IPS-15b (cell line): ENCODE results near the gene CEMIP.

Experiments
- H3K27me3 ChIP-seq: one replicate; pipeline ENCODE4 v1.6.1; 2013; ENCODE audit warnings: low read length; ENCODE audit not compliant: control insufficient read depth, insufficient read depth
- H3K36me3 ChIP-seq: one replicate; pipeline ENCODE4 v1.6.1; 2013; ENCODE audit warnings: low read length; ENCODE audit not compliant: control insufficient read depth, insufficient read depth
- H3K4me1 ChIP-seq: one replicate; pipeline ENCODE4 v1.6.1; 2013; ENCODE audit warnings: mild to moderate bottlenecking, low read length; ENCODE audit not compliant: control insufficient read depth, insufficient read depth
- H3K4me3 ChIP-seq: one replicate; pipeline ENCODE4 v1.5.1; 2013; ENCODE audit warnings: low read depth, low read length
- H3K9ac ChIP-seq: one replicate; pipeline ENCODE4 v1.6.1; 2013; ENCODE audit warnings: low read depth, mild to moderate bottlenecking, low read length
- H3K9me3 ChIP-seq: one replicate; pipeline ENCODE4 v1.6.1; 2013; ENCODE audit warnings: mild to moderate bottlenecking, low read length; ENCODE audit not compliant: control insufficient read depth, insufficient read depth

CEMIP gene

DNA sequence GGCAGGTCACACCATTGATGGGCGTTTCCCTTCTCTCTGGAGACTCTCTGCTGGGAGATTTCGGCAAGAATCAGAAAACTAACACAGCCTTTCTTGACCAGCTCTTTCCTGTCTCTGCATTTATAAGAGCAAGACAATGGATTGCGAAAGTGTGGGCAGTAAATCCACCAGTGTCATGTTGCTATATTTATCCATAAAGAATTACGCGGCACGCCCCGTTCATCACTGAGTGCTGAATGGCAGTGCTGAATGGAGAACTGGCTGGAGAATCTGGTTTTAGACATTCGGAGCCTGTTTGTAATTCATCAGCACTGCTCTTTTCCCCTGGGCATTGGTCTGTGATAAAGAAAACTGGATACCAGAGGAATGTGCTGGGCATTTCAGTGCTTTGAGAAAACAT, 2.0 kb upstream of the CEMIP start:
- no peak overlapping the region for H3K9ac ChIP-seq
- no peaks in the 10 kb centered on the region for H3K36me3 ChIP-seq
- no peaks in the 10 kb centered on the region for H3K9me3 ChIP-seq
- no peak overlapping the region for H3K4me3 ChIP-seq
- H3K27me3 ChIP-seq, result peaks cover 40% of the 10 kb centered on the region
- peaks cover 3% of the 10 kb centered on the region for H3K4me1 ChIP-seq

DNA sequence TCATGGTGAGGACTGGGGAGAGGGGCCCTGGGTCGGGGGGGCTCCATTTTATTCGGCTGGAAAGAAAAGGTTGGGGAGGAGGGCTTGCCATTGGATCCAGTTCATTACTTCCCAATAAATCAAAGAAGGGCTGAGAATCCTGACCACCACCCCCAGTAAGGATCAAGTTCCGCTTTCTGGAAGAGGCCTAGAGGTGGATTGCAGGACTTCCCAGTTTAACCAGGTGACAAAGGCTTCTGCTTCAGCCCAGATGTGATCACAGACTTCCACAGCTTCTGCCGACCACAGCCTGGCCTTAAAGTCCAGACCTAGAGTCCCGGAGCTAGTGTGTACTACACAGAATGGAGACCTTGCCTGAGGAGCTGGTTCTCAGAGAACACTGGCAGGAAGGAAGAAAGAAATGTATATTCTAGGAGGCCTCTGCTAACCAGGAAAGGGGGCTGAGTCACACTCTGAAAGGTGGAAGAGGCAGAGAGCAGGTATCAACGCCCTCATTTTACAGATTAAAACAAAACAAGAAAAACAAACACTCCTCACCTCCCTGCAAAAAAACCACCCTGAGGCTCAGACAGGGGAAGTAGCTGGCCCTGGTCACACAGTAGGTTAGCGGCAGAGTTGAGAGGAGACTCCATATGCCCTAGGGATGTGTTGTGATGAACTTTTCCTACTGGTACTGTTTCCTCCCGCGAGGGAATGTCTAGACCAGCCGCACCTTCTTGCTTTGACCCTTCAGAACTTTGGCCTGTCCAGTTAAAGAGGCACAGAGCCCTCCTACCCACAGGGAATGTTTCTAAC, 1.1 kb upstream of the CEMIP start:
- H3K4me1 ChIP-seq, result peaks cover 3% of the 10 kb centered on the region
- H3K9ac ChIP-seq, result no peak overlapping the region
- no peaks in the 10 kb centered on the region for H3K9me3 ChIP-seq
- no peak overlapping the region for H3K4me3 ChIP-seq
- peaks cover 48% of the 10 kb centered on the region for H3K27me3 ChIP-seq
- H3K36me3 ChIP-seq, result no peaks in the 10 kb centered on the region

DNA sequence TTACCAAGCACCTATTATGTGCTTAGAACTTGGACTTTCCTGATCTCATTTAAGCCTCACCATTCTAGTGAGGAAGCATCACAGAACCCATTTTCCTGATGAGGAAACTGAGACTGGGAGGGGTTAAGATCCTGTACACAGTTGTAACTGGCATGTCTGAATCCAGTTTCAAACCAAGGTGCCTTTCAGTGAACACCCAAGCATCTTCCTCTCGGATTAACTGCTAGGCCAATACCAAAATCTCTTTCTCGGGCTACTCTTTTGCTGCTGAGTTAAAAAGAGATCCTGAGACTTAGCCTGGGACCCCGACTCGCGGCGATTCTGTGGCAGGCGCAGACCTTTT, 578 bp upstream of the CEMIP start:
- no peaks in the 10 kb centered on the region for H3K36me3 ChIP-seq
- H3K9ac ChIP-seq, result no peak overlapping the region
- H3K9me3 ChIP-seq, result no peaks in the 10 kb centered on the region
- H3K27me3 ChIP-seq, result peaks cover 48% of the 10 kb centered on the region
- H3K4me3 ChIP-seq, result peak overlapping the region; percentile 47
- H3K4me1 ChIP-seq, result peaks cover 3% of the 10 kb centered on the region

DNA sequence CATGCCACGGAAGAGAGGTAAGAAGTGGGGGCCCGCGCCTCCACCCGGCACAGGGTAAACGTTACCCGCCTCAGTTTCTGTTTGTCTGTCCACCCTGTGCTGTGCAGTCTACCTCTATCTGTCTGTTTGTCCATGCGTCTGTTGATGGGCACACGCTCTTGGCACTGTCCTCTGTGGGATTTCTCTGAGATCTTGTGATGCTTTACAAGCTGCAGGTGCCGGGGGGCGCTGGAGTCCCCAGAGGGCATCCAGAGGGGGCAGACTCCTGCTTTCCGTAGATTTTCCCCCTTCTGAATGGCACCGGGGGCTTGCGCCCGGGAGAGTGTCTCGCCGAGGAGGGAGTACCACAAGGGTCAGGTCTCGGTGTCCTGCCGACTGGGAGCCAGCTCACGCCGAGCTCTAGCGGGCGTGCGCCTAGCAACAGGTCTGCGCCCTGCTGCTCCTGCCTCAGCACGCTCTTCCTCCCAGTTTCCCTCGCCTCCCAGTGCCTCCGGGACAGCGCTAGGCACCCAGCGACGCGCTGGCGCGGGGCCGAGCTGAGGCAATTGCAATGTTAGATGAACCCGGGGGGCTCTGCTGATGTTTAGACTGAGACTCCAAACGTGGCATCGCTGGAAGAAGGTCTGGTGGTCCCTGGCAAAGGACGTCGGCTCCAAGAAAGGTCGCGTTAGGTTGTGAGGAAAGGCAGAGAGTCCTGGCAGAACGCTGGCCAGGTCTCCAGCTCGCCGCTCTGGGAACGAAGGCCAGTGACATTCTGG, 667 bp downstream of the CEMIP start:
- H3K4me1 ChIP-seq, result peaks cover 3% of the 10 kb centered on the region
- H3K9me3 ChIP-seq, result no peaks in the 10 kb centered on the region
- peak overlapping the region; percentile 70 for H3K4me3 ChIP-seq
- no peaks in the 10 kb centered on the region for H3K36me3 ChIP-seq
- peaks cover 48% of the 10 kb centered on the region for H3K27me3 ChIP-seq
- no peak overlapping the region for H3K9ac ChIP-seq

DNA sequence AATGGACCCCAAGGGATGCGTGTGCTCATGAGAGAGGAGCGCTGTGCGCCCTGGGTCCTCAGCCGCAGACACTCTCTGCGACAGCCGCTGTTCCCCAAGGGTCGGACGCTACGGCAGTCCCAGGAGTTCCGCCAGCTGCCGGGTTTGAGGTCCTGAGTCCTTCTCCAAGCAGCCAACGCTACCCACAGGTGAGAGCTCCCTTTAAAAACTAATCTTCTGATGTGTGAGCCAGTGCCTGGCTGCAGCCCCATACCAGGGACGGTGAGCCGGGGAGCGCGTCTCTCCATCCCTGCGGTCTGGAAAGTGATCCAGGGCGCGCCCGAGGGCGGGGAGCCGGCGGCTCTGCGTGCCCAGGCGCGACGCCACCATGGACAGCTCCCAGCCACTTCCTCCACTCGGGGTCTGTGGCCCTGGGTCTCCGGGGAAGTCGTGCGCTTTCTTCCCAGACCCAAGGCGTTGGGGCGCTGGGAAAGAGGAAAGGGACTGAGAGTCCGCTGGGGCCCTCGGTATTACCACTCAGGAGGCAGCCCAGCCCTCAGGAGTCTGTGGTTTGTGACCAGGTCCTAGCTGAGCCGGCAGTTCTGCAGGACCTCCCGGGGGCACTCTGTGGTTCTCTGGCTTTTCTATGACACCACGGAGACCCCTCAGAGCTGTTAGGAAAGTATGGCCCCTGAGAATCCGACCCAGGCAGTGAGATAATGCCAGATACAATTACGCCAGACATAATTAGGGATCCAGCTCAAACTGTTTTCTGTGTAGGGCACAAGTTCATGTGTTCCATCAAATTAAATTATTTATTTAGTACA, 1.4 kb downstream of the CEMIP start:
- Histone ChIP-seq H3K4me3 (peak overlapping the region; percentile 70), H3K9me3 (no peaks in the 10 kb centered on the region), H3K9ac (no peak overlapping the region), H3K27me3 (peaks cover 48% of the 10 kb centered on the region), H3K4me1 (peaks cover 3% of the 10 kb centered on the region), H3K36me3 (no peaks in the 10 kb centered on the region)

DNA sequence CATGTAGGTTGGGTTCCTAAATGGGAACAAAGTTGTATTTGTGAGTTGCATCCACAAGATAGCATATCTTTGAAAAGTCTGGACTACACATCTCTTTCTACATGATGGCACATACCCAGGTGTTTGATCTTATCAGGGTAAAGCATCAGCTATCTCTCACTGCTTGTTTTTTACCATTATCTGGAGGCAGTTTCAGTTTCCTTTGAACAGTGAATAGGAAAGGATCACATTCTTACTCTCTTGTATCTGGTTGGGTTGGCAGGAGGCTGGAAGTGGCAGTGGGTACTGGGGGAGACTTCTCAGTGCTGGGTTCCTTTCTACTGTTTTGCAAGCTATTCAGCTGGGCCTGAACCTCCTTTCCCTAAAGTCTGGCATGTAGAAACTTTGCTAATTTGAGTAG, 4.1 kb downstream of the CEMIP start:
- H3K27me3 ChIP-seq, result peaks cover 42% of the 10 kb centered on the region
- H3K9ac ChIP-seq, result no peak overlapping the region
- peaks cover 3% of the 10 kb centered on the region for H3K4me1 ChIP-seq
- H3K36me3 ChIP-seq, result no peaks in the 10 kb centered on the region
- no peaks in the 10 kb centered on the region for H3K9me3 ChIP-seq
- H3K4me3 ChIP-seq, result no peak overlapping the region

DNA sequence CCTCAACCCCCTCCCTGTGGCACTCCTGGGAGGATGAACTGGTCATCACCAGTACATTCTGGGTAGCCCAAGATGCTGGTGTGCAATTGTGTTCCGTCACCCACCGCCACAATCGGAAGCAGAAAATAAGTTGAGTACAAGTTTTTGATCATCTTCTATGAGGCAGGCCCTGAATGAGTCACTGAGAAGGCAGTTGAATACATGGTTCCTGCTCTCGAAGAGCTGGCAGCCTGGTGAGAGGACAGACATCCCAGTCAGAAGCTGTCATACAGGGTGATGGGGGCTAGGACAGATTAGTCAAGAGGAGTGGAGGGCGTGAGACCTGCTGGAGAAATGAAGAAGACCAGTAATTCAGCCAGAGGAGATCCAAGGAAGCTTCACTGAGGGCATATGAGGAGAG, 6.2 kb downstream of the CEMIP start:
- Histone ChIP-seq H3K4me3 (no peak overlapping the region), H3K4me1 (no peaks in the 10 kb centered on the region), H3K36me3 (no peaks in the 10 kb centered on the region), H3K27me3 (peaks cover 25% of the 10 kb centered on the region), H3K9ac (no peak overlapping the region), H3K9me3 (no peaks in the 10 kb centered on the region)

DNA sequence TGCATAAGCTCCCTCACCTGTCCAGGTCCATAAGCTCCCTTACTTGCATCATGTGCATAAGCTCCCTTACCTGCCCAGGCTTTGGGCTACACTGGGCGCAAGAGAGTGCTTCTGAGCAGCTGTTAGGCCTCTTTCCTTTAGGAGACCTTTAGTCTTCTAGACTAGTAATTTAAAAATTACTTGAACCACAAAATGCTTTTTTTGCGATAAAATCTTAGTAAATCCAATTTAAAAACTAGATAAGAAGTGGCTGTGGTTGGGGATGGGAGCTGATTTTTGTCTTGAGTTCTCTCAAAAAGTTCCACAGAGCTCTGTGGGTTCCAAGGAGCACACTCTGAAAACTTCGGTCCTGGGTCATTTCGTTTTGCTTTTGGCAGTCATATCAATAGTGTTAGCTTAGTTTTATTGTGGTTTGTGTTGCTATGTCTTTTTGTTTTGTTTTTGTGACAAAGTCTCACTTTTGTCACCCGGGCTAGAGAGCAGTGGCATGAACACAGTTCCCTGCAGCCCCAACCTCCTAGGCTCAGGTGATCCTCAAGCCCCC, 6.7 kb downstream of the CEMIP start:
- H3K4me3 ChIP-seq, result no peak overlapping the region
- peaks cover 19% of the 10 kb centered on the region for H3K27me3 ChIP-seq
- no peak overlapping the region for H3K9ac ChIP-seq
- H3K36me3 ChIP-seq, result no peaks in the 10 kb centered on the region
- no peaks in the 10 kb centered on the region for H3K4me1 ChIP-seq
- H3K9me3 ChIP-seq, result no peaks in the 10 kb centered on the region

DNA sequence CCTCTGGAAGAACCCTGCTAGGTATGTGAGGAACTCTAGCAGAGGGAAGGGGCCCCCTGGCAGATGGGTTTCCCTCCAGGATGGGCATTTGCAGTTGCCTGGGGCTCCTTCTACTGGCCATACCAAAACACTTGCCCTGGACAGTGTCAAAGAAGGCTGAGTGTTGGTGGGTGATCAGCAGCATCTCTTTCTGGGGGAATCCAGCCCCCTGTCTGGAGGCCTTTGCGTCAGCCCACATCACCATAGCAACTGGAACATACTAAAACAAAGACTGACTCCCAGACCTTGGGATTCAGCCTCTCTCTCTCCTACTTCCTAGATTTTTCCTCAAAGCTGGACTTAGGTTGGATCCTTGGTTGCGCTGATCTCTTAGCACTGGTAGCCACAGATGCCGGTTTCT, 8.1 kb downstream of the CEMIP start:
- H3K4me3 ChIP-seq, result no peak overlapping the region
- H3K36me3 ChIP-seq, result no peaks in the 10 kb centered on the region
- H3K9ac ChIP-seq, result no peak overlapping the region
- no peaks in the 10 kb centered on the region for H3K9me3 ChIP-seq
- peaks cover 5% of the 10 kb centered on the region for H3K27me3 ChIP-seq
- no peaks in the 10 kb centered on the region for H3K4me1 ChIP-seq

DNA sequence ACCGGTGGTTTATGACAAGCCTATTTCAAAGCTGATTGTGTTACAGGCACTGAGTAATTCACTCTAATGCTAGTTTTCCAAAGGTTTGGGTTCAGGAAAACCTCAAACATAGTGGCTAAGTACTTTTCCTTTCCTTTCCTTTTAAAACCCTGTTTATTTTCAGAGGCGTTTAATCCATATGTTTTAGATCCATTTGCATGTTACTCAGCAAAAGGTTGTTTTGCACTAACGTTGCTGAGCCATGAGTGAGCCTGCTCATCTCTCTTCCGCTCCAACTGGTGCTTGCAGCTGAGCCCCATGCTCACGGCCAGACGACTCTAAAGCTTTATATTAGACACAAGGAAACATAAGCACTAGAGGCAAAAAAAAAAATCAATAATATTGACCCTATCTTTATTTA, 9.4 kb downstream of the CEMIP start:
- Histone ChIP-seq H3K27me3 (no peaks in the 10 kb centered on the region), H3K9ac (no peak overlapping the region), H3K4me3 (no peak overlapping the region), H3K9me3 (no peaks in the 10 kb centered on the region), H3K4me1 (no peaks in the 10 kb centered on the region), H3K36me3 (no peaks in the 10 kb centered on the region)

DNA sequence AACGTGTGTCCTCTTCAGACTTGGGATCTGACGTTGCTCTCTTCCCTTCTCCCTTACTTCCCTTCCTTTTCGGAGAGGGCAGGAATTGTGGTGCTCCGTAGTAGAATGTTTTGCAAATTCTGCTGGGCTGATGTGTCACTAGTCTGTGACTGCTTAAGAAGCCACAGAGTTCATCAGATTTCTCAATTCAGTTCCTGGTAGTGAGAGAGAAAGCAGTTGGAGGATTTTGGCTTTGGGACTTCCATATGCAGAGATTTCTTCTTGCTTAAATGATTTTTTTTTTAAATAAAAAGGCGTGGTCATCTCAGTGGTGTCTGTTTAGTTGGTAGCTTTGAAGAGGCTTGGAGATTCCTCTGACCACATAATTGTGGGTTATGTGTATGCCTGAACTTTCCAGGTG, 10.1 kb downstream of the CEMIP start:
- H3K4me1 ChIP-seq, result no peaks in the 10 kb centered on the region
- no peaks in the 10 kb centered on the region for H3K36me3 ChIP-seq
- no peak overlapping the region for H3K4me3 ChIP-seq
- no peak overlapping the region for H3K9ac ChIP-seq
- H3K9me3 ChIP-seq, result no peaks in the 10 kb centered on the region
- H3K27me3 ChIP-seq, result no peaks in the 10 kb centered on the region
